HepG2 (cell line): Measurements from ENCODE around the gene TM4SF18. TPM values are rescaled to one million over a fixed set of nuclear protein-coding genes. Genes with fewer than 3 reads are reported as not detected.

Experiments used
- GATAD2A ChIP-seq: IDR thresholded peaks from 2 replicates; pipeline ENCODE4 v1.6.1; 2016
- IRX3 ChIP-seq: sonication (generic); formaldehyde crosslinking; IDR thresholded peaks from 2 replicates; pipeline ENCODE4 v1.8.1; 2023; ENCODE audit warnings: mild to moderate bottlenecking, low read depth, missing genetic modification reagents, borderline replicate concordance
- KDM5B ChIP-seq: sonication (generic); formaldehyde crosslinking; IDR thresholded peaks from 2 replicates; pipeline ENCODE4 v1.4.0; 2020; ENCODE audit warnings: missing genetic modification reagents, mild to moderate bottlenecking, borderline replicate concordance
- POLR2G ChIP-seq: fragments of 200-400 bp; formaldehyde crosslinking; IDR thresholded peaks from 2 replicates; pipeline ENCODE4 v1.6.1; 2018; ENCODE audit warnings: mild to moderate bottlenecking, low read depth, low read length, moderate library complexity
- RBM39 ChIP-seq: fragments of 200-400 bp; formaldehyde crosslinking; IDR thresholded peaks from one replicate; pipeline ENCODE4 v1.6.1; 2018; ENCODE audit warnings: antibody characterized with exemption, mild to moderate bottlenecking, low read depth, low read length; ENCODE audit not compliant: poor library complexity, severe bottlenecking
- SNAPC2 ChIP-seq: sonication (generic); formaldehyde crosslinking; IDR thresholded peaks from 2 replicates; pipeline ENCODE4 v1.8.1; 2022; ENCODE audit warnings: mild to moderate bottlenecking, missing genetic modification reagents
- TBX2 ChIP-seq: sonication (generic); formaldehyde crosslinking; IDR thresholded peaks from 2 replicates; pipeline ENCODE4 v1.5.0; 2020; ENCODE audit warnings: missing genetic modification reagents, mild to moderate bottlenecking, borderline replicate concordance
- ZFP91 ChIP-seq: sonication (generic); formaldehyde crosslinking; IDR thresholded peaks from 2 replicates; pipeline ENCODE4 v1.9.0; 2022; ENCODE audit warnings: missing genetic modification reagents, mild to moderate bottlenecking, borderline replicate concordance
- ZNF34 ChIP-seq: sonication (generic); formaldehyde crosslinking; IDR thresholded peaks from 2 replicates; pipeline ENCODE4 v1.4.0; 2020; ENCODE audit warnings: mild to moderate bottlenecking, missing genetic modification reagents, borderline replicate concordance
- ZNF441 ChIP-seq: sonication (generic); formaldehyde crosslinking; IDR thresholded peaks from 2 replicates; pipeline ENCODE4 v1.7.0; 2021; ENCODE audit warnings: missing genetic modification reagents, borderline replicate concordance
- ZNF556 ChIP-seq: sonication (generic); formaldehyde crosslinking; IDR thresholded peaks from 2 replicates; pipeline ENCODE4 v1.4.0; 2020; ENCODE audit warnings: mild to moderate bottlenecking, missing genetic modification reagents, borderline replicate concordance
- ZNF563 ChIP-seq: sonication (generic); formaldehyde crosslinking; IDR thresholded peaks from 2 replicates; pipeline ENCODE4 v1.8.0; 2022; ENCODE audit warnings: mild to moderate bottlenecking, moderate library complexity, missing genetic modification reagents
- ZNF609 ChIP-seq: sonication (generic); formaldehyde crosslinking; IDR thresholded peaks from 2 replicates; pipeline ENCODE4 v1.4.0; 2020; ENCODE audit warnings: mild to moderate bottlenecking, missing genetic modification reagents, borderline replicate concordance
- ZSCAN21 ChIP-seq: sonication (generic); formaldehyde crosslinking; IDR thresholded peaks from 2 replicates; pipeline ENCODE4 v1.8.0; 2022; ENCODE audit warnings: mild to moderate bottlenecking, missing genetic modification reagents, moderate library complexity, borderline replicate concordance
- polyA plus RNA-seq, 8 experiments: library from polyadenylated mRNA; depleted of rRNA in 3 of 8; stranded (reverse) in 7 of 8; unstranded in 1 of 8; fragments of >200 nt; fragmentation: Illumina TruSeq in 4 of 8; extraction: Trizol in 4 of 8; gene quantifications; 2 replicates each; pipeline versions ENCODE4 v1.2.1 to v1.2.3, GENCODE V29; 2011 to 2016; ENCODE audit warnings: low read depth in 4 of 8, missing spikeins in 1 of 8, mixed read lengths in 1 of 8; ENCODE audit not compliant: insufficient read depth in 1 of 8
- total RNA-seq, 5 experiments: library from RNA; depleted of rRNA; stranded (reverse); fragments of >200 nt; fragmentation: Illumina TruSeq; extraction: Trizol; gene quantifications; 2 replicates each; pipeline ENCODE4 v1.2.3, GENCODE V29; 2016; ENCODE audit warnings: low read depth in 1 of 5
- TF ChIP-seq, protein P1 (sequence below): sonication (generic); formaldehyde crosslinking; IDR thresholded peaks from 2 replicates; pipeline ENCODE4 v1.4.0; 2020; ENCODE audit warnings: mild to moderate bottlenecking, low read depth, missing genetic modification reagents
- TF ChIP-seq, protein P2 (sequence below): sonication (generic); formaldehyde crosslinking; IDR thresholded peaks from 2 replicates; pipeline ENCODE4 v1.8.0; 2022; ENCODE audit warnings: mild to moderate bottlenecking, missing genetic modification reagents, borderline replicate concordance

Gene TM4SF18
- total and polyA plus RNA-seq, 2 of the 13 experiments (the other 11 are each of a cell fraction or from before 2014, with no cell fraction given), result 0.15 TPM; not detected in 1

GRCh38 chr3:149375501-149376196 is 42.2 kb upstream of the TM4SF18 start (continued):
- no peak for TF ChIP-seq IRX3 (CRISPR knock-in tag)
- TF ChIP-seq TBX2 (CRISPR knock-in tag), result 0 out of 2 replicates have a peak, but pooled peaks have one; percentile 24
- no peak for TF ChIP-seq SNAPC2
- TF ChIP-seq ZSCAN21 (CRISPR knock-in tag), result no peak
- TF ChIP-seq, protein P1, sequence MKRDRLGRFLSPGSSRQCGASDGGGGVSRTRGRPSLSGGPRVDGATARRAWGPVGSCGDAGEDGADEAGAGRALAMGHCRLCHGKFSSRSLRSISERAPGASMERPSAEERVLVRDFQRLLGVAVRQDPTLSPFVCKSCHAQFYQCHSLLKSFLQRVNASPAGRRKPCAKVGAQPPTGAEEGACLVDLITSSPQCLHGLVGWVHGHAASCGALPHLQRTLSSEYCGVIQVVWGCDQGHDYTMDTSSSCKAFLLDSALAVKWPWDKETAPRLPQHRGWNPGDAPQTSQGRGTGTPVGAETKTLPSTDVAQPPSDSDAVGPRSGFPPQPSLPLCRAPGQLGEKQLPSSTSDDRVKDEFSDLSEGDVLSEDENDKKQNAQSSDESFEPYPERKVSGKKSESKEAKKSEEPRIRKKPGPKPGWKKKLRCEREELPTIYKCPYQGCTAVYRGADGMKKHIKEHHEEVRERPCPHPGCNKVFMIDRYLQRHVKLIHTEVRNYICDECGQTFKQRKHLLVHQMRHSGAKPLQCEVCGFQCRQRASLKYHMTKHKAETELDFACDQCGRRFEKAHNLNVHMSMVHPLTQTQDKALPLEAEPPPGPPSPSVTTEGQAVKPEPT (CRISPR knock-in tag), result no peak
- TF ChIP-seq KDM5B (CRISPR knock-in tag), result no peak
- TF ChIP-seq POLR2G, result peak; percentile 78
- TF ChIP-seq ZNF563 (CRISPR knock-in tag), result no peak
- TF ChIP-seq RBM39, result peak; percentile 29
- no peak for TF ChIP-seq ZNF556
- no peak for TF ChIP-seq GATAD2A (CRISPR knock-in tag)
- TF ChIP-seq ZNF441 (CRISPR knock-in tag), result no peak
- TF ChIP-seq, protein P2, sequence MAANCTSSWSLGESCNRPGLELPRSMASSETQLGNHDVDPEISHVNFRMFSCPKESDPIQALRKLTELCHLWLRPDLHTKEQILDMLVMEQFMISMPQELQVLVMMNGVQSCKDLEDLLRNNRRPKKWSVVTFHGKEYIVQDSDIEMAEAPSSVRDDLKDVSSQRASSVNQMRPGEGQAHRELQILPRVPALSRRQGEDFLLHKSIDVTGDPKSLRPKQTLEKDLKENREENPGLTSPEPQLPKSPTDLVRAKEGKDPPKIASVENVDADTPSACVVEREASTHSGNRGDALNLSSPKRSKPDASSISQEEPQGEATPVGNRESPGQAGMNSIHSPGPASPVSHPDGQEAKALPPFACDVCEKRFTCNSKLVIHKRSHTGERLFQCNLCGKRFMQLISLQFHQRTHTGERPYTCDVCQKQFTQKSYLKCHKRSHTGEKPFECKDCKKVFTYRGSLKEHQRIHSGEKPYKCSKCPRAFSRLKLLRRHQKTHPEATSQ (CRISPR knock-in tag), result no peak
- 0 out of 2 replicates have a peak, but pooled peaks have one; percentile 18 for TF ChIP-seq ZNF34 (CRISPR knock-in tag)
- peak; percentile 41; the same call in 1 of the 2 replicates for TF ChIP-seq ZFP91
- no peak for TF ChIP-seq ZNF609
